GM12878 (cell line): ENCODE measurements around the gene GSG1L. TPM values are rescaled to one million over a fixed set of nuclear protein-coding genes. Genes with fewer than 3 reads are reported as not detected.

Experiments
- ATAC-seq: fragments of 200-7000 bp; cut with Tn5 transposase; 3 replicates; pipeline ENCODE4 v1.9.1; 2020; ENCODE audit warnings: mild to moderate bottlenecking, moderate library complexity
- BruUV-seq: library from RNA; stranded (reverse); fragments of 400-500 nt; replicated peaks from 2 replicates; lab custom pipeline; 2021; lab: Mats Ljungman, UMichigan
- CTCF ChIA-PET: fragments of 300-600 bp; sonication (Branson Sonifier 250); formaldehyde crosslinking; extraction: SDS; loops from one replicate; lab custom pipeline; 2021; ENCODE audit warnings: inconsistent platforms; lab: Yijun Ruan, JAX
- POLR2A ChIA-PET: fragments of 350-600 bp; formaldehyde crosslinking; extraction: SDS; loops from one replicate; lab custom pipeline; 2021; ENCODE audit warnings: inconsistent platforms; lab: Charles Lee
- RAD21 ChIA-PET: fragments of 300-600 bp; sonication (Branson Sonifier 250); formaldehyde crosslinking; loops from one replicate; lab custom pipeline; 2023; ENCODE audit warnings: antibody characterized with exemption; ENCODE audit not compliant: unreplicated experiment; lab: Charles Lee
- SMC1A ChIA-PET: fragments of 300-600 bp; sonication (Branson Sonifier 250); formaldehyde crosslinking; loops from one replicate; lab custom pipeline; 2023; ENCODE audit not compliant: unreplicated experiment, uncharacterized antibody; lab: Charles Lee
- DNase-seq: peaks from one replicate; pipeline ENCODE4 v3.0.0-alpha.2; 2011; ENCODE audit warnings: low read depth, low spot score
- FAIRE-seq: peaks from 3 replicates; lab custom pipeline; 2011; peaks lifted over from hg19 to GRCh38; lab: Jason Lieb, UNC
- H2AFZ ChIP-seq: 2 replicates; pipeline ENCODE4 v1.6.0; 2011; ENCODE audit warnings: low read depth, low read length, control low read depth; ENCODE audit not compliant: control insufficient read depth
- H3K27ac ChIP-seq: 2 replicates; pipeline ENCODE4 v1.5.1; 2011; ENCODE audit warnings: control low read depth; ENCODE audit not compliant: control insufficient read depth, insufficient read depth
- H3K27me3 ChIP-seq, 2 experiments: replicated peaks in 1 of 2; 2 replicates each; pipeline versions ENCODE4 v1.6.0 to v1.6.1; 2011; ENCODE audit warnings: low read length in 1 of 2; ENCODE audit not compliant: control insufficient read depth in 2 of 2, insufficient read depth in 2 of 2
- H3K36me3 ChIP-seq, 2 experiments: 2 replicates each; pipeline ENCODE4 v1.5.1; 2011; ENCODE audit warnings: low read length in 1 of 2; ENCODE audit not compliant: control insufficient read depth in 2 of 2, insufficient read depth in 2 of 2
- H3K4me1 ChIP-seq: 2 replicates; pipeline ENCODE4 v1.6.1; 2011; ENCODE audit warnings: mild to moderate bottlenecking, low read length, moderate library complexity, mixed read lengths; ENCODE audit not compliant: control insufficient read depth, insufficient read depth
- H3K4me2 ChIP-seq: 2 replicates; pipeline ENCODE4 v1.6.0; 2011; ENCODE audit warnings: control low read depth; ENCODE audit not compliant: control insufficient read depth, insufficient read depth
- H3K4me3 ChIP-seq: fragments of 200-600 bp; sonication (generic); 2 replicates; pipeline ENCODE4 v1.5.1; 2016
- H3K79me2 ChIP-seq: 2 replicates; pipeline ENCODE4 v1.6.0; 2011; ENCODE audit warnings: low read length; ENCODE audit not compliant: control insufficient read depth, insufficient read depth
- H3K9ac ChIP-seq: 2 replicates; pipeline ENCODE4 v1.8.0; 2011; ENCODE audit warnings: low read length, control low read depth, mixed read lengths; ENCODE audit not compliant: control insufficient read depth, insufficient read depth
- H3K9me3 ChIP-seq: replicated peaks from 3 replicates; pipeline ENCODE4 v1.5.1; 2011; ENCODE audit warnings: mild to moderate bottlenecking, low read length; ENCODE audit not compliant: control insufficient read depth, insufficient read depth
- H4K20me1 ChIP-seq: 2 replicates; pipeline ENCODE4 v1.6.0; 2011; ENCODE audit not compliant: control insufficient read depth, insufficient read depth
- ASH2L ChIP-seq: fragments of 300-600, 200-600 bp; sonication (generic); IDR thresholded peaks from 2 replicates; pipeline ENCODE4 v1.6.1; 2017; ENCODE audit warnings: low read depth, mild to moderate bottlenecking, borderline replicate concordance
- CEBPB ChIP-seq, 2 experiments: fragments of 150-350 bp in 1 of 2; IDR thresholded peaks; 2 replicates each; pipeline ENCODE4 v1.6.1; 2012 to 2014; ENCODE audit warnings: low read depth in 2 of 2, low read length in 2 of 2, borderline replicate concordance in 1 of 2, inconsistent platforms in 1 of 2
- CHD2 ChIP-seq: IDR thresholded peaks from 2 replicates; pipeline ENCODE4 v1.6.1; 2011; ENCODE audit warnings: low read depth, low read length, improper control_type of control experiment, borderline replicate concordance
- EZH2 ChIP-seq: IDR thresholded peaks from 2 replicates; pipeline ENCODE4 v1.6.1; 2012; ENCODE audit warnings: low read depth, mild to moderate bottlenecking, control low read depth, inconsistent platforms, low read length, borderline replicate concordance; ENCODE audit not compliant: control insufficient read depth
- FOXM1 ChIP-seq: IDR thresholded peaks from 2 replicates; pipeline ENCODE4 v1.6.1; 2012; ENCODE audit warnings: low read depth, mild to moderate bottlenecking, inconsistent platforms, low read length, moderate library complexity
- MYB ChIP-seq: fragments of 150-350 bp; IDR thresholded peaks from 2 replicates; pipeline ENCODE4 v1.6.1; 2014; ENCODE audit warnings: mild to moderate bottlenecking, low read depth, low read length, borderline replicate concordance
- PKNOX1 ChIP-seq: fragments of 450-650 bp; IDR thresholded peaks from 2 replicates; pipeline ENCODE4 v1.6.1; 2016; ENCODE audit warnings: mild to moderate bottlenecking
- RELB ChIP-seq: fragments of 450-650 bp; IDR thresholded peaks from 2 replicates; pipeline ENCODE4 v1.6.1; 2017; ENCODE audit warnings: low read depth, mild to moderate bottlenecking, moderate library complexity
- RUNX3 ChIP-seq: IDR thresholded peaks from 2 replicates; pipeline ENCODE4 v1.6.1; 2012; ENCODE audit warnings: low read length, inconsistent platforms
- STAT3 ChIP-seq: IDR thresholded peaks from 2 replicates; pipeline ENCODE4 v1.6.1; 2011; ENCODE audit warnings: low read depth, low read length, improper control_type of control experiment
- ZBTB33 ChIP-seq: fragments of 450-650 bp; IDR thresholded peaks from 2 replicates; pipeline ENCODE4 v1.6.1; 2017; ENCODE audit warnings: mild to moderate bottlenecking
- ZNF217 ChIP-seq: fragments of 450-650 bp; IDR thresholded peaks from 2 replicates; pipeline ENCODE4 v1.6.1; 2017; ENCODE audit warnings: antibody characterized with exemption, mild to moderate bottlenecking
- ZNF24 ChIP-seq: fragments of 450-650 bp; IDR thresholded peaks from 2 replicates; pipeline ENCODE4 v1.6.1; 2017; ENCODE audit warnings: antibody characterized with exemption, mild to moderate bottlenecking
- WGBS: methylation state at CpG from one replicate; pipeline ENCODE4 v1.1.6; 2016; ENCODE audit warnings: low lambda C conversion rate; ENCODE audit not compliant: insufficient replicate concordance, insufficient coverage; ENCODE audit errors: missing lambda C conversion rate; 5-methylcytosine and 5-hydroxymethylcytosine counted together
- in situ Hi-C: fragments of 300-500 bp; cut with MboI; formaldehyde crosslinking; loops from 9 replicates; pipeline ENCODE4 v1.14.3; 2018; ENCODE audit warnings: mixed read lengths
- intact Hi-C: fragments of 100-400 bp; cut with micrococcal nuclease; formaldehyde crosslinking; loops from one replicate; pipeline ENCODE4 v1.14.2; 2022; ENCODE audit not compliant: unreplicated experiment
- polyA plus RNA-seq, 11 experiments: library from polyadenylated mRNA; depleted of rRNA in 4 of 11; unstranded in 6 of 11; stranded (reverse) in 5 of 11; fragments of >200 nt; fragmentation: Nextera tagmentation in 4 of 11; fragmentation: Illumina TruSeq in 1 of 11; extraction: Ambion mirVana in 4 of 11; extraction: Trizol in 1 of 11; gene quantifications; 1 replicate in 1 of 11; 2 replicates in 10 of 11; pipeline versions ENCODE4 v1.2.1 to v1.2.3, GENCODE V29; 2011 to 2016; ENCODE audit warnings: inconsistent platforms in 2 of 11, missing spikeins in 2 of 11, low read depth in 1 of 11
- total RNA-seq, 4 experiments: library from RNA; depleted of rRNA in 3 of 4; stranded (reverse); fragments of >200 nt in 3 of 4; fragmentation: Illumina TruSeq in 1 of 4; extraction: Trizol in 1 of 4; gene quantifications; 2 replicates each; pipeline versions ENCODE4 v1.2.1 to v1.2.3, GENCODE V29; 2013 to 2021

Gene GSG1L
- total and polyA plus RNA-seq, 10 of the 15 experiments (the other 5 are each of a cell fraction or from before 2014, with no cell fraction given): not detected

- no peak overlapping the region for H3K4me2 ChIP-seq
- no TSS peak for BruUV-seq
- H3K27ac ChIP-seq: no peak overlapping the region
- no peaks in the 10 kb centered on the region for H3K4me1 ChIP-seq
- no peaks in the 10 kb centered on the region for H4K20me1 ChIP-seq
- peaks cover 7 to 11% of the 10 kb centered on the region in 2 experiments; a peak in 3 of 4 replicates for H3K27me3 ChIP-seq
- H3K4me3 ChIP-seq: no peak overlapping the region
- in situ Hi-C loops (loop anchor here (25.0 kb wide), 1 partner anchor 427 kb away; no protein-coding TSS in a partner anchor), intact Hi-C loops (no loop called here)
- H3K36me3 ChIP-seq: no peaks in the 10 kb centered on the region
- no peak overlapping the region for H3K9ac ChIP-seq
- RAD21 ChIA-PET: interaction anchor here (0.7 kb wide), 1 partner anchor 428 kb away, joined by 4 read pairs; no protein-coding TSS in a partner anchor
- ATAC-seq (no peak), DNase-seq (no peak), FAIRE-seq (no peak)
- SMC1A ChIA-PET: no interaction called here
- WGBS: 21% methylated on average over 3 of the region's 3 CpGs
- H3K79me2 ChIP-seq: no peaks in the 10 kb centered on the region
- H2AFZ ChIP-seq: no peak overlapping the region
- CTCF ChIA-PET: no interaction called here
- no peaks in the 10 kb centered on the region for H3K9me3 ChIP-seq
- POLR2A ChIA-PET: no interaction called here
- no peak for TF ChIP-seq RUNX3
- TF ChIP-seq ZNF217: no peak
- no peak for TF ChIP-seq STAT3
- no peak for TF ChIP-seq ZNF24
- no peak for TF ChIP-seq RELB
- no peak for TF ChIP-seq EZH2
- no peak for TF ChIP-seq CEBPB (IDR thresholded peaks at IDR 0.05; ENCODE audit: borderline replicate concordance in 1 of 2, low read depth in 2 of 2, low read length in 2 of 2)
- TF ChIP-seq PKNOX1: no peak
- no peak for TF ChIP-seq MYB
- no peak for TF ChIP-seq ASH2L
- no peak for TF ChIP-seq ZBTB33
- no peak for TF ChIP-seq CHD2
- TF ChIP-seq FOXM1: no peak
Measured at GRCh38 chr16:28064150-28064549, 636 bp upstream of the GSG1L start.
